Psoas muscle (tissue), 8 donors: ENCODE results near the gene GOSR1. TPM values are rescaled to one million over a fixed set of nuclear protein-coding genes. Genes with fewer than 3 reads are reported as not detected.

ENCODE experiments used
- ATAC-seq, 4 donors: fragments of 200-7000 bp; cut with Tn5 transposase; one replicate each; pipeline ENCODE4 v1.9.1; 2020; ENCODE audit warnings: moderate library complexity in 3 of 4, mild to moderate bottlenecking in 2 of 4
- DNase-seq, 2 donors: peaks; one replicate each; pipeline ENCODE4 v3.0.0-alpha.2; 2020
- H3K27ac ChIP-seq: fragments of 200-600 bp; one replicate; pipeline ENCODE4 v1.8.0; 2022
- H3K27me3 ChIP-seq, 3 donors: fragments of 200-600 bp in 1 of 3; one replicate each; pipeline versions ENCODE4 v1.6.1 to v1.8.0; 2013 to 2022; ENCODE audit warnings: low read length in 2 of 3, mild to moderate bottlenecking in 2 of 3, moderate library complexity in 1 of 3; ENCODE audit not compliant: insufficient read depth in 3 of 3
- H3K36me3 ChIP-seq, 2 donors: fragments of 200-600 bp in 1 of 2; one replicate each; pipeline versions ENCODE4 v1.6.1 to v1.8.0; 2013 to 2022; ENCODE audit warnings: low read depth in 1 of 2, mild to moderate bottlenecking in 1 of 2, moderate library complexity in 1 of 2; ENCODE audit not compliant: insufficient read depth in 1 of 2
- H3K4me1 ChIP-seq: fragments of 200-600 bp; one replicate; pipeline ENCODE4 v1.8.0; 2022
- H3K4me3 ChIP-seq: fragments of 200-600 bp; one replicate; pipeline ENCODE4 v1.8.0; 2022; ENCODE audit warnings: mild to moderate bottlenecking
- H3K9me3 ChIP-seq: fragments of 200-600 bp; one replicate; pipeline ENCODE4 v1.8.0; 2022
- CTCF ChIP-seq: fragments of 200-600 bp; IDR thresholded peaks from one replicate; pipeline ENCODE4 v1.8.0; 2022; ENCODE audit warnings: antibody characterized with exemption
- WGBS, 3 donors: extraction: QIAGEN DNeasy Blood & Tissue Kit; methylation state at CpG; one replicate each; pipeline versions ENCODE4 v1.1.6 to v1.1.7; 2013; 5-methylcytosine and 5-hydroxymethylcytosine counted together
- intact Hi-C, 2 donors: fragments of 100-400 bp; cut with DNase I; formaldehyde crosslinking; loops; one replicate each; pipeline versions ENCODE4 v1.11.0 to v1.14.2; 2022
- polyA plus RNA-seq, 3 donors: library from polyadenylated mRNA; stranded (reverse); fragments of 200-250 nt; gene quantifications; one replicate each; pipeline ENCODE4 v1.2.3, GENCODE V29; 2013
- total RNA-seq, 4 donors: library from RNA; stranded (reverse); fragmentation: NEBNext Ultra II Directional in 2 of 4; extraction: Animal tissue kit (Norgen Biotek cat#: 25700) in 2 of 4; gene quantifications; one replicate each; pipeline versions ENCODE4 v1.2.1 to v1.2.4, GENCODE V29; 2021 to 2023
- donor health status: healthy with polysubstance abuse.
- donor health status: DM: no; HTN: no; CAD: no; lungs with moderate emphysema.
- donor health status: Bipolar disorder and iron deficiency.
- donor health status: healthy.
- donor health status: DM: yes; HTN: yes; CAD: no.
- donor health status: DM: no; HTN: no; CAD: no.
- donor health status: DM: no; HTN: no; CAD: no.
- donor health status: DM: yes; HTN: yes; CAD: no.

GOSR1 gene
- total and polyA plus RNA-seq, 7 donors: 10.0 to 38.2 (median 26.8) TPM

DNA sequence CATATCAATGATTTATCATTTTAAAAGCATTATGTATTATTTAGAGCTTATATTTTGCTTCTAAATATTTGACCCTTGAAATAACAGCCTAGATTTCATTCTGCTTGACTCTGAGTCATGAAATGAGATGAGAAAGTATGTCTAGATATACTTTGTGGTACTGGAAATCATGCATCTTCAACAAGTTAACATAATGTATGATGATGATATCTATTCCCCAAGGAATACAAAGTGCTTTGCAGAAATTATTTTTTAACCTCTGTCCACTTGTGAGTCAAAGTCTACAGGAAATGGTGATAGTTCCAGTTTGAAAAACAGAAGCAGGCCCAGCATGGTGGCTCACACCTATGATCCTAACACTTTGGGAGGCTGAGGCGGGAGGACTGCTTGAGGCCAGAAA lies 36.1 kb downstream of the GOSR1 start:
- DNase-seq: no peak
- H3K4me3 ChIP-seq: no peak overlapping the region
- WGBS, 3 donors: 97 to 100% (median 100%) methylated on average over 1 of the region's 1 CpG
- no peak overlapping the region for H3K27ac ChIP-seq
- H3K27me3 ChIP-seq: no peaks in the 10 kb centered on the region
- TF ChIP-seq CTCF: no peak
- peaks cover 0 to 65% of the 10 kb centered on the region in 2 donors for H3K36me3 ChIP-seq
- H3K9me3 ChIP-seq: no peaks in the 10 kb centered on the region
- no peak for ATAC-seq
- intact Hi-C loops: loop anchor here in 1 of 2 donors (5.0 kb wide), 1 partner anchor 1964 kb away; no protein-coding TSS in a partner anchor
- H3K4me1 ChIP-seq: no peaks in the 10 kb centered on the region

GRCh38 chr17:30514895-30515596 lies 37.8 kb downstream of the GOSR1 start:
- intact Hi-C loops: loop anchor here in 1 of 2 donors (5.0 kb wide), 1 partner anchor 1962 kb away; no protein-coding TSS in a partner anchor
- no peak for TF ChIP-seq CTCF
- Histone ChIP-seq H3K27me3 (no peaks in the 10 kb centered on the region), H3K4me1 (no peaks in the 10 kb centered on the region), H3K4me3 (no peak overlapping the region), H3K36me3 (peaks cover 0 to 66% of the 10 kb centered on the region in 2 donors), H3K9me3 (no peaks in the 10 kb centered on the region), H3K27ac (no peak overlapping the region)
- ATAC-seq (no peak), DNase-seq (no peak)
- WGBS, 3 donors: 94 to 96% (median 94%) methylated on average over 3 of the region's 3 CpGs

DNA sequence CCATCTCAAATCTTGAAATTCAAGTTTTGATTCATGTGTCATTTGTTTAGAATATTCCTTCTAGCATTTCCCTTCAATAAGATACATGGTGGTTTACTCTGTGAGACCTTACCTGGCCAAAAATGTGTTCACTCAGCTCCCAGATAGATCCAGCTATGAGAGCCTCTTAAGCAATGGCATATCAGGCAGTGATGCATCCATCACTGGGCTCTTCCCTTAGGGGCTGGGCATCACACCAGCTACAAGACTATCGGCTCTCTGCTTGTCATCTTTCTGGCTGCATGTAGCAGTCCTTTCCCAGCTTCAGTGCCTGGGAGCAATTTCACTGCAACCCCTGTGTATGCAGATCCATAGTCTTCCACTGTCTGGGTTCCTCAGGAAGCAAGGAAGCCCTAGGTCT lies 40.6 kb downstream of the GOSR1 start:
- Histone ChIP-seq H3K4me3 (no peak overlapping the region), H3K36me3 (peaks cover 3 to 73% of the 10 kb centered on the region in 2 donors), H3K27ac (no peak overlapping the region), H3K9me3 (no peaks in the 10 kb centered on the region), H3K4me1 (no peaks in the 10 kb centered on the region), H3K27me3 (no peaks in the 10 kb centered on the region)
- intact Hi-C loops: no loop called here
- WGBS, 3 donors: 70 to 91% (median 87%) methylated on average over 1 of the region's 1 CpG
- ATAC-seq (no peak), DNase-seq (no peak)
- TF ChIP-seq CTCF: no peak

- ATAC-seq (no peak), DNase-seq (no peak)
- no peaks in the 10 kb centered on the region for H3K4me1 ChIP-seq
- H3K36me3 ChIP-seq: peaks cover 3 to 64% of the 10 kb centered on the region in 2 donors
- intact Hi-C loops: no loop called here
- H3K9me3 ChIP-seq: no peaks in the 10 kb centered on the region
- no peak overlapping the region for H3K27ac ChIP-seq
- H3K4me3 ChIP-seq: no peak overlapping the region
- TF ChIP-seq CTCF: no peak
- H3K27me3 ChIP-seq: no peaks in the 10 kb centered on the region
- WGBS, 3 donors: 35 to 56% (median 45%) methylated on average over 5 of the region's 5 CpGs
Observed at GRCh38 chr17:30519166-30519565, 42.0 kb downstream of the GOSR1 start.

GRCh38 chr17:30519707-30520106 lies 42.5 kb downstream of the GOSR1 start:
- Histone ChIP-seq H3K4me1 (peaks cover 3% of the 10 kb centered on the region), H3K27ac (no peak overlapping the region), H3K9me3 (no peaks in the 10 kb centered on the region), H3K27me3 (no peaks in the 10 kb centered on the region), H3K36me3 (peaks cover 3 to 62% of the 10 kb centered on the region in 2 donors), H3K4me3 (no peak overlapping the region)
- intact Hi-C loops: no loop called here
- TF ChIP-seq CTCF: no peak
- ATAC-seq (no peak), DNase-seq (no peak)
- WGBS, 3 donors: 50 to 67% (median 60%) methylated on average over 3 of the region's 3 CpGs
